Common myeloid progenitor, CD34-positive (primary cell): ENCODE measurements around the gene TMEM238L.
A peak's percentile ranks its signal among the peaks of the same experiment; 100 is the strongest.

Experiments
- CTCF ChIA-PET: fragments of 350-600 bp; sonication (Branson Sonifier 250); formaldehyde crosslinking; loops from one replicate; lab custom pipeline; 2021; ENCODE audit warnings: antibody characterized with exemption; lab: Charles Lee
- POLR2A ChIA-PET: fragments of 350-600 bp; sonication (Branson Sonifier 250); formaldehyde crosslinking; loops from one replicate; lab custom pipeline; 2021; ENCODE audit warnings: antibody characterized with exemption; lab: Charles Lee
- DNase-seq, 3 donors: peaks; one replicate each; pipeline versions ENCODE4 v3.0.0 to v3.0.0-alpha.2; 2013
- H3K27ac ChIP-seq, 2 experiments: 1 replicate in 1 of 2; 2 replicates in 1 of 2; pipeline ENCODE4 v1.7.0; 2013; ENCODE audit warnings: inconsistent platforms in 2 of 2, low read length in 2 of 2, mild to moderate bottlenecking in 2 of 2, low read depth in 1 of 2, moderate library complexity in 1 of 2; ENCODE audit not compliant: severe bottlenecking in 2 of 2, insufficient read depth in 1 of 2, poor library complexity in 1 of 2
- H3K27me3 ChIP-seq, 5 experiments: replicated peaks in 2 of 5; 1 replicate in 3 of 5; 2 replicates in 2 of 5; pipeline versions ENCODE4 v1.6.1 to v1.7.0; 2013; ENCODE audit warnings: low read length in 4 of 5, mild to moderate bottlenecking in 2 of 5, moderate library complexity in 2 of 5, inconsistent platforms in 1 of 5; ENCODE audit not compliant: insufficient read depth in 5 of 5, control insufficient read depth in 4 of 5
- H3K36me3 ChIP-seq, 4 experiments: 1 replicate in 2 of 4; 2 replicates in 2 of 4; pipeline versions ENCODE4 v1.6.1 to v1.7.0; 2013; ENCODE audit warnings: low read length in 3 of 4, control low read depth in 1 of 4, mild to moderate bottlenecking in 1 of 4; ENCODE audit not compliant: control insufficient read depth in 4 of 4, insufficient read depth in 4 of 4
- H3K4me1 ChIP-seq, 4 experiments: 1 replicate in 3 of 4; 2 replicates in 1 of 4; pipeline versions ENCODE4 v1.6.1 to v1.7.1; 2013; ENCODE audit warnings: low read length in 3 of 4, mild to moderate bottlenecking in 3 of 4, control low read depth in 1 of 4, inconsistent platforms in 1 of 4, moderate library complexity in 1 of 4; ENCODE audit not compliant: control insufficient read depth in 4 of 4, insufficient read depth in 4 of 4; ENCODE audit errors: control extremely low read depth in 1 of 4
- H3K4me3 ChIP-seq, 7 experiments: 1 replicate in 4 of 7; 2 replicates in 3 of 7; pipeline versions ENCODE4 v1.5.1 to v1.7.0; 2013; ENCODE audit warnings: mild to moderate bottlenecking in 7 of 7, low read length in 6 of 7, moderate library complexity in 6 of 7, inconsistent platforms in 2 of 7, low read depth in 2 of 7, control low read depth in 1 of 7; ENCODE audit not compliant: insufficient read depth in 4 of 7, control insufficient read depth in 1 of 7; ENCODE audit errors: extremely low read depth in 1 of 7
- H3K9me3 ChIP-seq, 5 experiments: 1 replicate in 4 of 5; 2 replicates in 1 of 5; pipeline versions ENCODE4 v1.6.1 to v1.7.1; 2013; ENCODE audit warnings: low read length in 4 of 5, mild to moderate bottlenecking in 2 of 5, inconsistent platforms in 1 of 5, low read depth in 1 of 5, moderate library complexity in 1 of 5; ENCODE audit not compliant: control insufficient read depth in 4 of 5, insufficient read depth in 2 of 5; ENCODE audit errors: control extremely low read depth in 1 of 5
- WGBS: methylation state at CpG from one replicate; pipeline ENCODE4 v1.1.5; 2013; ENCODE audit not compliant: insufficient coverage; 5-methylcytosine and 5-hydroxymethylcytosine counted together

Gene TMEM238L

GRCh38 chr17:10776381-10776780 is 27.5 kb downstream of the TMEM238L start:
- WGBS: no CpG with 5 or more reads among the region's 2 CpGs
- Histone ChIP-seq H3K9me3 (peaks cover 0 to 12% (median 3%) of the 10 kb centered on the region in 5 experiments), H3K36me3 (no peaks in the 10 kb centered on the region), H3K4me3 (no peak overlapping the region), H3K27ac (no peak overlapping the region), H3K4me1 (peaks cover 0 to 5% (median 0%) of the 10 kb centered on the region in 4 experiments), H3K27me3 (no peaks in the 10 kb centered on the region)
- peak; percentile 18 to 64 (median 47) for DNase-seq
- POLR2A ChIA-PET: no interaction called here
- CTCF ChIA-PET: no interaction called here

GRCh38 chr17:10775740-10776356 is 28.1 kb downstream of the TMEM238L start:
- H3K27me3 ChIP-seq: no peaks in the 10 kb centered on the region
- H3K36me3 ChIP-seq: no peaks in the 10 kb centered on the region
- no peak for DNase-seq
- H3K4me1 ChIP-seq: peaks cover 0 to 5% (median 0%) of the 10 kb centered on the region in 4 experiments
- 95% methylated on average over 3 of the region's 5 CpGs for WGBS
- H3K9me3 ChIP-seq: peaks cover 0 to 12% (median 3%) of the 10 kb centered on the region in 5 experiments
- POLR2A ChIA-PET: no interaction called here
- no peak overlapping the region for H3K27ac ChIP-seq
- no peak overlapping the region for H3K4me3 ChIP-seq
- CTCF ChIA-PET: no interaction called here

- H3K9me3 ChIP-seq: peaks cover 0 to 8% (median 3%) of the 10 kb centered on the region in 5 experiments
- peaks cover 0 to 5% (median 0%) of the 10 kb centered on the region in 4 experiments for H3K4me1 ChIP-seq
- DNase-seq: no peak
- WGBS: 95% methylated on average over 4 of the region's 4 CpGs
- no peaks in the 10 kb centered on the region for H3K36me3 ChIP-seq
- POLR2A ChIA-PET: no interaction called here
- CTCF ChIA-PET: interaction anchor here (0.8 kb wide), 1 partner anchor 38 kb away, joined by 3 read pairs; no protein-coding TSS in a partner anchor
- no peak overlapping the region for H3K4me3 ChIP-seq
- H3K27me3 ChIP-seq: no peaks in the 10 kb centered on the region
- H3K27ac ChIP-seq: no peak overlapping the region
Observed at GRCh38 chr17:10775058-10775457, 28.8 kb downstream of the TMEM238L start.

GRCh38 chr17:10773391-10773790 is 30.5 kb downstream of the TMEM238L start:
- POLR2A ChIA-PET: no interaction called here
- CTCF ChIA-PET: interaction anchor here (1.4 to 2.5 kb wide), 3 partner anchors 13 to 71 kb away, joined by 3 to 16 read pairs (median 10); no protein-coding TSS in a partner anchor
- WGBS: no CpG with 5 or more reads among the region's 2 CpGs
- Histone ChIP-seq H3K27me3 (no peaks in the 10 kb centered on the region), H3K4me3 (no peak overlapping the region), H3K4me1 (peaks cover 0 to 5% (median 0%) of the 10 kb centered on the region in 4 experiments), H3K27ac (no peak overlapping the region), H3K9me3 (peaks cover 0 to 5% (median 3%) of the 10 kb centered on the region in 5 experiments), H3K36me3 (peaks cover 0 to 2% (median 0%) of the 10 kb centered on the region in 4 experiments)
- DNase-seq: no peak

GRCh38 chr17:10772425-10773380 is 31.2 kb downstream of the TMEM238L start:
- H3K27me3 ChIP-seq: no peaks in the 10 kb centered on the region
- WGBS: 40% methylated on average over 6 of the region's 9 CpGs
- H3K4me1 ChIP-seq: peaks cover 0 to 5% (median 0%) of the 10 kb centered on the region in 4 experiments
- peaks cover 0 to 4% (median 0%) of the 10 kb centered on the region in 4 experiments for H3K36me3 ChIP-seq
- peak; percentile 49 to 64 (median 50) for DNase-seq
- H3K27ac ChIP-seq: no peak overlapping the region
- peaks cover 0 to 5% (median 3%) of the 10 kb centered on the region in 5 experiments for H3K9me3 ChIP-seq
- no peak overlapping the region for H3K4me3 ChIP-seq
- CTCF ChIA-PET: interaction anchor here (1.4 to 2.5 kb wide), 7 partner anchors 13 to 78 kb away, joined by 3 to 16 read pairs (median 5); no protein-coding TSS in a partner anchor
- POLR2A ChIA-PET: no interaction called here

GRCh38 chr17:10771148-10771547 is 32.8 kb downstream of the TMEM238L start:
- peaks cover 0 to 13% (median 0%) of the 10 kb centered on the region in 4 experiments for H3K36me3 ChIP-seq
- no peaks in the 10 kb centered on the region for H3K27me3 ChIP-seq
- WGBS: no CpG with 5 or more reads among the region's 2 CpGs
- CTCF ChIA-PET: interaction anchor here (0.8 to 1.5 kb wide), 2 partner anchors 74 to 80 kb away, joined by 3 read pairs; no protein-coding TSS in a partner anchor
- no peak overlapping the region for H3K27ac ChIP-seq
- DNase-seq: no peak
- POLR2A ChIA-PET: no interaction called here
- H3K9me3 ChIP-seq: peaks cover 0 to 5% (median 3%) of the 10 kb centered on the region in 5 experiments
- H3K4me3 ChIP-seq: no peak overlapping the region
- H3K4me1 ChIP-seq: peaks cover 0 to under 1% (median 0%) of the 10 kb centered on the region in 4 experiments
